ENCODE results near the gene MAFG. TPM values are rescaled to one million over a fixed set of nuclear protein-coding genes. Genes with fewer than 3 reads are reported as not detected.
"Not testable (repeated sequence)": the region's sequence is repeated elsewhere in the genome, so short reads cannot be mapped to it uniquely, and the experiment has no call there.

The MAFG gene
- total RNA-seq, 1 donor from 2014 or later, result 22.4 TPM

DNA sequence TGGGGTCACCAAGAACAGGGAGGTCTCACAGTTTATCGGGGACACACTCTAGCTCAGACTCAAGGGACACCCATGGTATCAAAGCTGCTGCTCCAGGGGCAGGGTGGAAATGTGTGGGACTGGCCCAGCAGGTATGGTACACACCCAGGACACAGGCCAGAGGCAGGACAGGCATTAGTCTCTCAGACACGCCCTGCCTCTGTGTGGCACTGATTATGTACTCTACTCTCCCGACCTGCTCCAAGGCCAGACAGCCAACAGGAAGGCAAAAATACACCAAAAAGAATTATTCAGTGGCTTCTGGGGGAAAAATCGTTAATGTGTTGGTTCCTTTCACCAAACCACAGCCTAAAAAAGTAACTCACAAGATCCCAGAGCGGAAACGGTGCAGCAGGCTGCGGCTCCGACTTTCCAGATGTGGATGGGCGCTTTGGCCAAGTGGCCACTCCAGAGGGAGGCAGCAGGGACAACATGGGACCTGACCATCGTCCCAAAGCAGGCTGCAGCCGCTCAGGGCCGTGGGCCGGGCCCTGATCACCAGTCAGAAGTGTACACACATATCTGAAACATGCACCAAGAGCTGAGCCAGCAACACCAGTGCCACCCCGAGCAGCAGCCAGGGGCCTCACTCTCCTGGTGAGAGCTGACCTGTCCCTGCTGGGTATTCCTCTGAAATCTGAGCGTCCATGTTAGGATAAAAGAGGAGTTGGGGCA lies 8.5 kb downstream of the MAFG start:
- peaks cover 15% of the 10 kb centered on the region for H3K36me3 Mint-ChIP-seq

GRCh38 chr17:81918333-81918669 lies 9.2 kb downstream of the MAFG start:
- Mint-ChIP-seq H3K4me3 (peak overlapping the region; percentile 87), H3K36me3 (peaks cover 16% of the 10 kb centered on the region), H3K4me1 (ENCODE audit: unreplicated experiment) (peaks cover 19% of the 10 kb centered on the region), H3K27ac (peak overlapping the region; percentile 95)
- not testable (repeated sequence) for DNase-seq (ENCODE audit: extremely low spot score, unreplicated experiment); H3K27me3 Mint-ChIP-seq; H3K9me3 Mint-ChIP-seq
- peak; percentile 51 for TF ChIP-seq CTCF (conservative IDR thresholded peaks at IDR 0.05)

More for the DNA sequence above, 8.5 kb downstream of the MAFG start:
- H3K27ac Mint-ChIP-seq, result peak overlapping the region; percentile 95
- no peaks in the 10 kb centered on the region for H3K27me3 Mint-ChIP-seq
- no peaks in the 10 kb centered on the region for H3K9me3 Mint-ChIP-seq
- no peak for DNase-seq (ENCODE audit: extremely low spot score, unreplicated experiment)
- H3K4me3 Mint-ChIP-seq, result peak overlapping the region; percentile 87
- no peak for TF ChIP-seq CTCF (conservative IDR thresholded peaks at IDR 0.05)
- H3K4me1 Mint-ChIP-seq (ENCODE audit: unreplicated experiment), result peaks cover 22% of the 10 kb centered on the region

GRCh38 chr17:81917565-81918332 lies 9.8 kb downstream of the MAFG start, which contains the start of gene SIRT7:
TSS of gene SIRT7 (minus strand) at chr17:81918176. CDS start at chr17:81918131, 45 bp downstream.
- Mint-ChIP-seq H3K36me3 (peaks cover 21% of the 10 kb centered on the region), H3K9me3 (no peaks in the 10 kb centered on the region), H3K4me1 (ENCODE audit: unreplicated experiment) (peaks cover 23% of the 10 kb centered on the region), H3K27ac (peak within 1 kb of the TSS; percentile 95), H3K27me3 (no peaks in the 10 kb centered on the region), H3K4me3 (peak within 1 kb of the TSS; percentile 87)
- no peak for DNase-seq (ENCODE audit: extremely low spot score, unreplicated experiment)
- no peak for TF ChIP-seq CTCF (conservative IDR thresholded peaks at IDR 0.05)

DNA sequence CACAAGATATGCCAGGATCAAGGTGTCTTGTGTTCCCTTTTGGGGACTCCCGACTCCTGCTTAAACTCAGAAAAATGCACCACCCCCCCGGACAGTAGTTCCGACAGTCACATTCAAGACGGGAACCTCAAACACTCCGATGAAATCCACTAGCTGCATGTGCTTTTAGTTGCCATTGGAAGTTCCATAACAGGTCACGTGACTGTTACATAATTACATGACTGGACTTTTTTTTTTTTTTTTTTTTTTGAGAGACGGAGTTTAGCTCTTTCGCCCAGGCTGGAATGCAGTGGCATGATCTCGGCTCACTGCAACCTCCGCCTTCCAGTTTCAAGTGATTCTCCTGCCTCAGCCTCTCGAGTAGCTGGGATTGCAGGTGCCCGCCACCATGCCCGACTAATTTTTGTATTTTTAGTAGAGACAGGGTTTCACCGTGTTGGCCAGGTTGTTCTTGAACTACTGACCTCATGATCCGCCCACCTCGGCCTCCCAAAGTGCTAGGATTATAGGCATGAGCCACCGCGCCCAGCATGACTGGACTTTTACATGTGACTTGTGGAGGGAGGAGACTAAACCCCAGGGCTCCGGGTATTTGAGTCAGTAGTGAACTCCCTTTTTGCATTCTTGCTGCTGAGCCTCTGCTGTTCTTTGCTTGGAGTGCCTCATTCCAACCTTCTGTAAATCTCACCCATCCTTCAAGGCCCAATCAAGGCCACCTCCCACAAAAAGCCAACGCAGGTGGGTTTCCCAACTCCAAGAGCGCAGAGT lies 11.1 kb downstream of the MAFG start:
- peak overlapping the region; percentile 92 for H3K27ac Mint-ChIP-seq
- DNase-seq (ENCODE audit: extremely low spot score, unreplicated experiment), result no peak
- H3K4me3 Mint-ChIP-seq, result peak overlapping the region; percentile 87
- TF ChIP-seq CTCF (conservative IDR thresholded peaks at IDR 0.05), result no peak
- peaks cover 23% of the 10 kb centered on the region for H3K4me1 Mint-ChIP-seq (ENCODE audit: unreplicated experiment)
- H3K9me3 Mint-ChIP-seq, result no peaks in the 10 kb centered on the region
- H3K27me3 Mint-ChIP-seq, result no peaks in the 10 kb centered on the region
- peaks cover 18% of the 10 kb centered on the region for H3K36me3 Mint-ChIP-seq

DNA sequence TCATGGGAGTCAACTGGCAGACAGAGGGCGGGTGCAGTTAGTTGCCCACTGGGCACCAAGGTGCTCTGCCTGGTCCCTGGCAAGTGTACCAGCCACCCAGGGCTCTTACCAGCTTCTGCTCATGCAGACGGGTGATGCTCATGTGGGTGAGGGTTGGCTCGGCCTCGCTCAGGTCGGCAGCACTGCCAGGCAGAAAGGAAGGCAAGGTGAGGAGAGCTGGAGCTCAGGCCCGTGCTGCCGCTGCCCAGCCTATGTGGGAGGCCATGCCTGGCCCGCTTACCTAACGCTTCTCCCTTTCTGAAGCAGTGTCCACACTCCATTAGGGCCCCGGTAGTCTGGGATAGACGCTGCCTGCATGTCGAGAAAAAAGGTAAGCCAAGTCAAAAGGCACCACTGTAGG lies 12.2 kb downstream of the MAFG start:
- H3K27ac Mint-ChIP-seq, result no peak overlapping the region
- peaks cover 23% of the 10 kb centered on the region for H3K4me1 Mint-ChIP-seq (ENCODE audit: unreplicated experiment)
- no peaks in the 10 kb centered on the region for H3K9me3 Mint-ChIP-seq
- peak overlapping the region; percentile 25 for H3K4me3 Mint-ChIP-seq
- TF ChIP-seq CTCF (conservative IDR thresholded peaks at IDR 0.05), result no peak
- no peaks in the 10 kb centered on the region for H3K27me3 Mint-ChIP-seq
- H3K36me3 Mint-ChIP-seq, result peaks cover 18% of the 10 kb centered on the region
- DNase-seq (ENCODE audit: extremely low spot score, unreplicated experiment), result no peak

All from type B pancreatic cell (in vitro differentiated cells).